DMS53 treated with DMSO at 0.1 percent for 48 hours (cell line): ENCODE measurements around the gene AGER.
"Not testable (repeated sequence)": the region's sequence is repeated elsewhere in the genome, so short reads cannot be mapped to it uniquely, and the experiment has no call there.

Experiments used
- DNase-seq: peaks from one replicate; lab custom pipeline; 2025; ENCODE audit not compliant: unreplicated experiment; lab: John Stamatoyannopoulos, UW

The AGER gene

DNA sequence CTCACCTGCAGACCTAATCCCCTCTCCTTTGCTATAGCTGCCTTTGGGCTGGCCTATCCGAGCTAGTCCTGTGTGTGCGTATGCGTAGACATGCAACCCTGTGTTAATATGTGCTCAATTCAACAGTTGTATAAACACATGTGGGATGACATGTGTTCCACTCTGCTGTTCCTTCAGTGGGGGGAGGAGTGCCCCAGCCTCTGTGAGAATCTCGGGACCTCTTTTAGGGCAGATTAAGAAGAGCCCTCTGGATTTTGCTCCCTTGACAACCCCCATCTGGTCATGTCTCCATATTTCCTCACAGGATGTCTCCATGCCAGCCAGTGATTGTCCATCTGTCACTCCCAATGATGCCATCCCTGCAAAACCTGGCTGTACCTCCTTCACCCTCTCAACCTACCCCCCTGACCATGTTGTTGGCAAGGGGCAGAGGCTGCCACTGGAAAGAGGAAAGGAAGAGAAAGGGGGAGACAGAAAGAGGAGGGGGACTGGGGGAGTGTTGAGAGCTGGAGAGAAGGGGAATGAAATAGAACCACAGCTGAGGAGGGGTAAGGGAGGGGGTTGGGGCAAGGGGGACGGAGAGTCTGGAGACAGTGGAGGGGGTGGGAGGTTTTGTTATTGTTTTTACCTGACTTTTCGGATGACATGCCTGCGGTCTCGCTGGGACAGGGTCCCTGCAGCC is 32.7 kb downstream of the AGER start:
- no peak for DNase-seq

GRCh38 chr6:32149932-32150870 is 33.9 kb downstream of the AGER start:
- DNase-seq, result no peak

DNA sequence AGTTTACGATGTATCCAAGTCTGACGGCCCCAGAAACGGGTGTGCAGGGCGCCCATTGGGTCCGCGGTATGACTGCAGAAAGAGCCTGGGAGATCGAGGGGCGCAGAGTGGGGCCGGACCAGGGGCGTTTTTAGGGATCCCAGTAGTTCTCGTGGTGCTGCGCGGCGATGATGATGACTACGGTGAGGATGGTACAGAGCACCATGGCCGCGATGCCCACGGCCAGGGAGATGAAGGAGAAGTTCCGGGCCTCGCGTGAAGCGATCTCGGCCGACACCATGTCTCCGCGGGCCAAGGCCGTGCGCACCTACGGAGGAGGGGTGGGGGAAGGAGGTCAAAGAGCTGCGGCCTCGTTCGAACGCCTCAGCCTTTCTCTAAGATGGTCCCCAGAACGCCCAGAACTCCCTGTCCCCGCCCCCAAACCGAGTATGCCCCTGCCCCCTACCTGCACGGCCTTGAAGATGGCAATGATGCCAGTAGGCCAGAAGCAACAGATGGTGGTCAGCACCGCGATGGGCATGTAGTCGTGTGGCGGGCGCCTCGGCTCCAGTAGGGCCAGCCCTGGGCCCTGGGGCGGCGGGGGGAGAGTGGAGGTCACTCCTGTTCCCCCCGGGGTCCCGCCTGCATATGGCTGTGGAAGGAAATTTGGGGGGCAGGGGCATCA is 34.8 kb downstream of the AGER start:
- no peak for DNase-seq

- DNase-seq, result no peak
Observed at GRCh38 chr6:32148289-32149091, 35.6 kb downstream of the AGER start.

DNA sequence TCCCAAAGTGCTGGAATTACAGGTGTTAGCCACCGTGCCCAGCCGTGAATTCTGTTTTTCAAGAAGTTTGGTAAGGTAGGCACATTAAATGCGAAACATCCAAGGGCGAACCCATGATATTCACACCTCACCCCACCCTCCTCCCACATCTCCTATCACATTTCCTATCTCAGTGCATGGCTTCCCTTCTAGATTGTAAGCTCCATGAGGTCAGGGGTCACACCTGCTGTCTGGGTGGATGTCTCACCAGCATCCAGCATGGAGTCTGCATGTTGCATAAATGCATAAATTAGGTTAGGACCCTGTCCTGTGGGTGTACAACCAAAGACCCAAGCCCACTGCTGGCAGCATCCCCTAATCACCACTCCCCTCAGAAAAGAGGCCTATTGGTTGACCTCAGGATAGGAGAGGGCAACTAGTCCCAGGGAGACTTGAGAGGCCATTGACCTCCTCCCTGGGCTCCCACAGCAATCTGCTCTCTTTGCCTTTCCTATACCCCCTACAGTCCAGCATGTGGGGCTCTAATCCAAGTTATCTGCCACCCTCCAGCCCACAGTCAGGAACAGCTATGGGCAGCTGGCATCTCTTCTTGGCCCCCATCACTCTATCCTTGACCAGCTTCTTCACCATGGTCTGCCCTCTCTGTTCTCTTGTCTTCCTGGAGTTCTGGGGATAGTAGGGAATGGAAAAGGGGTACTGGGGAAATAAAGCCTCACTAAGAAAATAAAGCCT is 36.5 kb downstream of the AGER start:
- DNase-seq, result no peak

DNA sequence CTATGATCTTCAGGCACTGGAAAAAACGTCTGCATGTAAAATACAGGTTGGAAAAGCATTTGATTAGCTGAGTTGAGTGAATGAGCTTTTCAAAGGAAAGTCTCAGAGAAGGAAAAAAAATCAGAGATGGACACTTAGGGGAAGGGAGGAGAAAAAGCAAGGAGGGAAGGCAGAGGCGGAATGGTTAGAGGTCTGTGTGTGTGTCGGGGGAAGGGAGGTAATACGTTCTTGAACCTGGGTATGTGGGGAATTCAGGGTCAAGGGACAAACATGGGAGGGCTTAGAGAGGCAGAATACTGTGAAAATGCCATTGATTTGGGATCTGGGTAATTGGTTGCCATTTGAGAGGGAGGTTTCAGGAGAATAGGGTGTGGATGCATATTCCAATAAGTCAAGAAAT is 37.4 kb downstream of the AGER start:
- DNase-seq, result no peak

DNA sequence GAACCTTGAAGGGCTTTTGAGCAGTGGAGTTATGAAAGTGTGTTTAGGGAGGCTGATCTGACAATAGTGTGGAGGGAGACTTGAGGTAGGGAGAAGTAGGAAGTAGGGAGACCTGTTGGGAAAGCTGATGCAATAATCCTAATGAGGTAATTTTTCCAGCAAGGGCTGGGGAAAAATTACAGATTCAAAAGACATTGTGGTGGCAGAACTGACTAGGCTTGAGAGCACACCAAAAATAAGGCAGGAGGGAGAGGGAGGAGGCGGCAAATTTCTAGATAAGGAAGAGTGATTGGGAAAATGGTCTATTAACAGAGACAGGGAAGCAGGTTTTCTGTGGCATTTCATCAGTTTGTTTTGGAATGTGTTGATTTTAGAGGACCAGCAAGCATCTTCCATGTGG is 37.8 kb downstream of the AGER start:
- no peak for DNase-seq

DNA sequence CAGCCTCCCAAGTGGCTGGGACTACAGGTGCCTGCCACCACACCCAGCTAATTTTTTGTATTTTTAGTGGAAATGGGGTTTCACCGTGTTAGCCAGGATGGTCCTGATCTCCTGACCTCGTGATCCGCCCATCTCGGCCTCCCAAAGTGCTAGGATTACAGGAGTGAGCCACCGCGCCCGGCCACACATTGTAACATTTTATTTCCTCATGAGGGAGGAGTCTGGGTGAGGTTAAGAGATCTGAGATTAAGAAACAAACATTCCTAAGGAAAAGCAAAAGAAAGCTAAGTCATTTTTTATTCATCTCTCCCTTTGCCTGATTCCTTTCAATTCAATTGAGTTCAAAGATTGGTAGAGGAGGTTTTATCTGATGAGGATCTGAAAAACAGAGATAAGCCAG is 39.8 kb downstream of the AGER start:
- DNase-seq, result not testable (repeated sequence)

DNA sequence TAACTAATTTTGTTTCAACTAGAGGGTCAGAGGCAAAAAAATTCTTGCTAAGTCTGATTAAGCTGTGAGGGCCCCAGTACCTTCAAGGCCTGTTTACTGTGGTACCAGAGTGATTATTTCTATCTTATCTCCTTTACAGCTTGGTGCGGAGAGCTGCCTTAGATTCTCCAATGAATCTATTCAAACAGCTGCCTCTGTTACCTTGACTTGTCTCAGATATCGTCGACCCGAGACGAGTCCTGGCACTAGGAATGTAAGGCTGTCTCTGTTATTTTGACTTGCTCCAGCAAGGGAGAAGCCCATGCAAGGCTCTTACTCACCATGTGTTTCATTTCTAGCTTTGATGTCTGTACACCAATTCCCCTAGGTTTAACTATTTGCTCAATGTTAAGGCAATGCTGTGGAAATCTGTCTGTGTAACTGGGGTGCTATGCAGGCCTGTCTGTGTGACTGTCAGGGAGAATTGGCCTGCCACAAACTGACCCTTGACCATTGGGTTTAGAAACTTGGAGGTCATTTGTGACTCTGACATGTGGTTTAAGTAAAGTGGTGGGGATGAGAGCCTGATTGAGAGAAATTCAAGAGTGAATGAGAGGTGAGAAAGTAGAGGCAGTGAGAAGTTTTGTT is 43.5 kb downstream of the AGER start:
- no peak for DNase-seq

GRCh38 chr6:32139590-32139989 is 44.5 kb downstream of the AGER start:
- DNase-seq, result no peak

GRCh38 chr6:32137454-32137853 is 46.6 kb downstream of the AGER start:
- no peak for DNase-seq

- DNase-seq, result no peak
Observed at GRCh38 chr6:32133786-32134185, 50.3 kb downstream of the AGER start.

DNA sequence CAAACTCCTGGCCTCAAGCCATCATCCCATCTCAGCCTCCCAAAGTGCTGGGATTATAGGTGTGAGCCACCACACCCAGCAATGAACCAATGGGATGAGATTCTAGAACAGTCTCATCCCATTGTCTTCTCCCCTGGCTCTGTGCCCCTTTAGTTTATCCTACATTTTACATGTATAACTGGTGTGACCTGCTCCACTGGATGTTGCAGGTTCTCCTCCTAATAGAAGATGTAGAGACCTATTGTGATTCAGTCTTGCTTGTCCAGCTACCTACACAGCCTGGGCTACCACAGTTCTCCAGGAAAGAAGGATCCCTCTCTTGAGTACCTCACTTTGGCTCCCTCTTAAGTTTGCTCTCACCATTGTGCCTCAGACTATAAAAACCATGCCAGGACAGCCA is 51.9 kb downstream of the AGER start:
- DNase-seq, result no peak

- DNase-seq, result no peak
Observed at GRCh38 chr6:32131439-32131948, 52.6 kb downstream of the AGER start.
